Measurements from ENCODE around the gene RABGAP1L.
"Not testable (repeated sequence)": the region's sequence is repeated elsewhere in the genome, so short reads cannot be mapped to it uniquely, and the experiment has no call there.

The RABGAP1L gene

DNA sequence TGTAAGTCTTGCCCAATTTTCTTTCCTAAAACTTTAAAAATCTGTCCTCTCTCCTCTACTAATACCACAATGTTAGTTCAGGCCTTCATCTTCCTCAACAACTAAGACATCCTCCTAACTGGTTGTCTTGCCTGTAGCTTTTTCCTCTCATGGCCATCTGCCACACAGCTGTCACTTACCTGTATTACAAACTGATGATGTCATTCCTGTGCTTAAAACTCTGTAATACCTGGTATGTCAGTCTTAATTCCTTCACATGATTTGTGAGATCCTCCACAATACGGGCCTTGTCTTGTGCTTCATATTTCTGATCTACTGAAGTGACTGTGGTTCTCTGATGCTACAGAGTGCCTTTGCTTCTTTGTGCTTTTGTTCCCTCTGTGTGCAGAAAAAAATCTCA is 854.1 kb downstream of the RABGAP1L start:
- no peak for DNase-seq

DNA sequence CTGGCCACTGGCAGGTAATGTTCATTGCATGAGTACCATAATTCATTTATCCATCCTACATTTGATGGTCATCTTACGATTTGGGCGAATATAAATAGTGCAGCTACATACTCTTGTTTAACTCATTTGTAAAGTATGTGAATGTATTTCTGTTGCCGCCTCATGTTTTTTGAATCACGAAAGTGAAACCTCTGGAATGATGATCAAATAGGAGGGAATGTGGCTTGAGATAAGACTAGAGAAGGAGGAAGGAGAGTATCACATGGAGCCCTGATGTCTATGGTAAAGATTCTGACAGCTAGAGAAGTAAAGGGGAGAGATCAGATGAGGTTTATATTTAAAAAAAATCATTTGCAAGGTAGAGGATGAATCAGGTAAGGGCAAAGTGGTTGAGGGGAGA is 855.9 kb downstream of the RABGAP1L start:
- DNase-seq = no peak

DNA sequence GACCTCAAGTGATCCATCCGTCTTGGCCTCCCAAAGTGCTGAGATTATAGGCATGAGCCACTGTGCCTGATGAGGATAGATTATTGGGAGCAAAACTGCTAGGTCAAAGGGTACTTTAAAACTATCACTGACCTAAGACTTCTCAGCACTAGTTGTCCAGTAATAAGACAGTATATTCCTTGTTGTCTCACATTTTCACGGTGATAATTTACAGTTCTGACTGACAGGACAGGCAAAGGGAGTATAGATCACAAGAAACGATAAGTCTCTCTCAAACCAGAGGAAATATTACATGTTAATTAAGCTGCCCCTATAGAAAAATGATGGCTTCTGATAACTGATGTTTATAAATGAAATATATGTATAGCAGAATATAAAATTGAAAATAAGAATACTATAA is 860.2 kb downstream of the RABGAP1L start:
- no peak for DNase-seq

DNA sequence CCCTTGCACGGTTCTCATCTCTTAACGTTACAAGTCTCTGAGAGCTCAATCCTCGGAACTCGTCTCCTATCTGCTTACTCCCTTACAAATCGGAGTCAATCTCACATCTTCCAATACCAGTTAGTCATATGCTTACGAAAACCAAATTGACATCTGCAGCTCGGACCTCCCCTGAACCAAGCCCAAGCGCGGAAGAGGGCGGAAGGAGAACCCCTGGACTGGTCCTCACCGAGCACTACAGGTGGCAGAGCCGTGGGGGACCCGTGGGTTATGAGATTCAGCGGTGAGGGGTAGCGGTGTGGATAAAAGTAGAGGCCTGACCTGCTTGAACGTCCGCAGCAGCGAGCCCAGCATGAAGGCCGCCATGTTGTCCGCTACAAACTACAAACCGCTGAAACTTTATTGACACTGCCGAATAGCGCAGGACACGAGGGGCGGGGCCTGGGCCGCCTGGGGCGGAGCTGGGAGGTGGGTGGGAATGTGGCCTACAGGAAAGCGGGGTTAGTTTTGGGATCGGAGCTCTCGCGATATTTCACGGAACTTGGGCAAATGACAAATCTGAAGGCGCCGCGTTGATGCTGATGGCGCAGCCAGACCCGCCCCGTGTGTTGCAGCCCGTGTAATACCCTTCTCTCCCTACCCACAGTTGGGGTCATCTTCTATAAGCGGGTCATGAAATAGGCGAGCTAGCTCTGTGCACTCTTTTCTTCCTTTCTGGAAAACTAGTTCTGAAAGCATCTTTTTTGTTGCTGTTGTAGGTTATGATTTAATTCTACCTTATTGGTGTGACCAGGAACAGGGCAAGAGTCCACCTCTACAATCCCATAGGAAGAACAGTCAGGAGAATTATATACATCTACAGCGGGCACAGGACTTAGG is 864.0 kb downstream of the RABGAP1L start, which contains the start of gene MRPS14:
Gene MRPS14 (minus strand): TSS at position 383 of the 879 bp plus-strand sequence. CDS start 17 bp downstream, at position 366.
- DNase-seq = peak; percentile 99

DNA sequence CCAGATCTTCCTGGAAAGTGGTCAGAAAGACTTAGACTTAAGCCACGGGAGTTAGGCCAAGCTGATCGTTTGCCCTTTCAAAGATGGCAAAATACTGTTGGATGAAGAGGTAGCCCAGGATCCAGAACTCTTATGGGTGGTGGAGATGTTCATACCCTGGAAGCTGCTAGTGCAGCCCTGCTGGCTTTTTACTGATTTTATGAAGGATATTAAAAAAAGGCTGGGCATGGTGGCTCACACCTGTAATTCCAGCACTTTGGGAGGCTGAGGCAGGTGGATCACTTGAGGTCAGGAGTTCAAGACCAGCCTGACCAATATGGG is 864.6 kb downstream of the RABGAP1L start:
- DNase-seq = not testable (repeated sequence)

DNA sequence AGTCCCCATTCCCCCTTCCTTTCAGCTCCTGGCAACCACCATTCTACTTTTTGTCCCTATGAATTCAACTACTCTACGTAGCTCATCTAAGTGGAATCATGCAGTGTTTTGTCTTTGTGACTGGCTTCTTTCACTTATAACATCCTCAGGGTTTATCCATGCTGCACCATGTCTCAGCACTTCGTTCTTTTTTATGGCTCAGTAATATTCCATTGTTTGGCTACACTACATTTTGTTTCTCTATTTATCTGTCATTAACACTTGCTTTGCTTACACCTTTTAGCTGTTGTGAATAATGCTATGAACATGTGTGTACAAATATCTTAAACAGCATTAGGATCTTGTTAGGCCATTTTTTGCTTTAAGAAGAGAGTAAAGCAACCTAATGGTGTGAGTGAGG is 865.5 kb downstream of the RABGAP1L start:
- DNase-seq = no peak

DNA sequence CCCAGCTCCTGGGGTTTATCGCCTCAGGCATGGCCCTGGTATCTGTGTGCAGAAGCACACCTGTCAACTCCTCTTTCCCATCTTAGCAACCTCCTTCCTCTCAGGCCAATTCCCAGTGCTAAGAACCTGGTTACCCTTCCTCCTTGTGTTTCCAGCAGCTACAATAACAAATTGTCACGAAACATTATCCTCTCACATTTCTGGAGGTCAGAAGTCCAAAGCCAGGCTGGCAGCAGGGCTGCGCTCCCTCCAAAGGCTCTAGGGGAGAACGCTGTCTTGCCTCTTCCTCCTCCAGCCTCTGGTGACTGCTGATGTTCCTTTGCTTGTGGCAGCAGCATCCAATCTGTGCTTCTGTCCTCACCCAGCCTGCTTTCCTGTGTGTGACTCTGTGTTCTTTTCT is 874.6 kb downstream of the RABGAP1L start:
- DNase-seq = no peak

DNA sequence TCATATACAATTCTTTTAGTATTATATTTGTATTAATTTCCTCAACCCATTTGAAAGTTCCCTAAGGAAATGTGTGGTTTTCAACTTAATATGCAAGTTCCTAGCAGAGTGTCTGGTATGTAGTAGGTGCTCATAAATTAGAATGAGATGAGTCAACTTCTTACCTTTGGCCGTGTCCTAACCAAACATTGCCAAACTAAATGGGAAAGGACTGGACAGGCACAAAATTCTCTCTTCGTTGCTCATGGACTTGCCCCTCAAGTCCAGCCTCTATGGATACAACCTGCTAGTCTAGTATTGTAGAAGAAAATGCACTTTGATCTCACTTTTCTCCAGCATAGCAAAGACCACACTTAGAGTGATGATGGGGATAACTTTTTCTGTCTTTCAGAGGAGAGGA is 875.5 kb downstream of the RABGAP1L start:
- no peak for DNase-seq

DNA sequence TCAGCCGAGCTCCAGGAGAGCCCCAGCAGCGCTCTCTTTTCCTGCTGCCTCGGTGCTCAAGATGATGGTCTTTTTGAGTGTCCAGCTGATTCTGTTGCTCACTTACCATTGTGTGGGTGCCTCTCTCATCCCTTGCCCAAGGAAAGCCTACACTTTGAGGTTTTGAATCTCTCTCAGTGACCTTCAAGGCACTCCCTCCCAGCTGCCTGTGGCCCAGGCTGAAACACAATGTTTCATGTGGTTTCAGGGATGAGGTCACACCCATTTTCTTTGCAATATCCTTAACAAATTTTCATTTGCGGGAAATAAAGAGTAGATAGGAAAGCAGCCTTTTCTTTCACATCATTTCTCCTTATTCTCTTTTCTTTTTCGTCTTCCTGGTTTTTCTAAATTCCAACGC is 876.5 kb downstream of the RABGAP1L start:
- no peak for DNase-seq

DNA sequence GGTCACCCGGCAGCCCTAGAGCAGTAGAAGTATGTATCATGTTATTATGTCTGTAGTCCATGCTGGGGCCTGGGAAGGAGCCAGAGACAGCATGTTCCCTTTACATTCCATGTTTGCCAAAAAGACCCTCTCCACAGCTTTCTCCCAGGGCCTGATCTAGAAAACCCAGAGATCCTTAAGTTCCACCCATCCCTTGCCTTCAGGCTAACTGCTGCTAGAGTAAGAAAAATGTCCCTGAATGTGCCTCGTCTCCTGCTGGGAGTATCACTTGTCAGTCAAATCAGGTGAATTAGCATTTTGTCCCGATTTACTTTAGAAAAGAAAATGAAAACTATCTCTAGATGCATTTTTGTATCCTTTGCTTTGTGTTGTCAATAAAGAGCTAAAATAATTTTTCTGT is 877.2 kb downstream of the RABGAP1L start:
- DNase-seq = no peak

DNA sequence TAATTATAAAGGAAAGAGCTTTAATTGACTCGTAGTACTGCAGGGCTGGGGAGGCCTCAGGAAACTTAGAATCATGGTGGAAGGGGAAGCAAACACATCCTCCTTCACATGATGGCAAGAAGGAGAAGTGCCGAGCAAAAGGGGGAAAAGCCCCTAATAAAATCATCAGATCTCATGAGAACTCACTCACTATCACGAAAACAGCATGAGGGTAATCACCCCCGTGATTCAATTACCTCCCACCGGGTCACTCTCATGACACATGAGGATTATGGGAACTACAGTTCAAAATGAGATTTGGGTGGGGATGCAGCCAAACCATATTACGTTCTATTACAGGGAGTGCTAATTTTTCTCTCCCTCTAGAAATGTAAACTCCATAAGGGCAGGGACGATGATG is 878.1 kb downstream of the RABGAP1L start:
- no peak for DNase-seq

DNA sequence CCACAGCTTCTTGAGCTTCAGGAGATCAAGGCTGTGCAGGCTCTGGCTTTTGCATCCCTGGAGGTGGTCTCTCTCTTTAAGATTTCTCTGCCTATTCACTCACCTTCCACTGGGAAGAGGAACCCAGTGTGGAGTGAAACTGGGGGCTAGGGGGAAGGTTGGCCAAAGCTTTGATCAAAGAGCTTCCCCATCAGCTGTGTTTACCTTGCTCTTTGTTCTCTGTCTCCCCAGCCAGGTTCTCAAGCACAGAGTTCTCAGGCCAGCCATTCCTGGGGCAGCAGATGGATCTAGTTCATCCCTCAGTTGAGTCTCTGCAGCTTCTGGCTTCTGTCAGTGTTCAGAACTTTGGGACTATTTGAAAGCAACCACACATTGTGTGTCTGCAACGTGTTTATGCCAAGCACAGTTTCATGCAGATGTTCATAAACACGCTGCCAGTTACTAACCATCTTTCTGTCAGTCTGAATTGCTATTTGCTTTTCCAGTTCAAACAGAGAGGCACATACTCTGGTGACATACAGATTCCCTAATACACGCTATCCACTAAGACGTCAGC is 881.1 kb downstream of the RABGAP1L start:
- no peak for DNase-seq

DNA sequence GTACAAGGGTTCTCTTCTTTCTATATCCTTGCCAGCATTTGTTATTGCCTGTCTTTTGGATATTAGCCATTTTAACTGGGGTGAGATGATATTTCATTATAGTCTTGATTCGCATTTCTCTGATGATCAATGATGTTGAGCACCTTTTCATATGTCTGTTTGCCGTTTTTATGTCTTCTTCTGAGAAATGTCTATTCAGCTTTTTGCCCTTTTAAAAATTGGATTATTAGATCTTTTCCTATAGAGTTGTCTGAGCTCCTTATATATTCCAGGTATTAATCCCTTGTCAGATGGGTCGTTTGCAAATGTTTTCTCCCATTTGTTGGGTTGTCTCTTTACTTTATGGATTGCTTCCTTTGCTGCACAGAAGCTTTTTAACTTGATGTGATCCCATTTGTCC is 883.3 kb downstream of the RABGAP1L start:
- no peak for DNase-seq

DNA sequence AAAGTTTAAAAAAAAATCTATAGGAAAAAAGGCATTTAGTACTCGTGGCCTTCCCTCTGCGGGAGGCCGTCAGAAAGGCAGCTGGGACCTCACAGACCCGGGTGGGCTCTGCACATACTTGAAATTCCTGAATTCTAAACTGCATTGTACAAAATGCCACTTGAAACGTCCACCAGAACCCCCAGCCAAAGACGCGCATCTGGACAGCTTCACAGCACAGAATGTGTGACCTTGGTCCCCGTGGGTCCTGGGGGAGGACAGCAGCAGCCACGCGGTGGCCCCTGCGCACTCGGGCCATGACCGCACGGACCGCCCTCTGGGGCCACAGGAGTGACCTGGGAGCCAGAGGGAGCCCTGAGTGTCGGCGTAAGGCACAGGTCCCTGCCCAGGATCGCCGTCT is 884.5 kb downstream of the RABGAP1L start:
- DNase-seq = no peak

DNA sequence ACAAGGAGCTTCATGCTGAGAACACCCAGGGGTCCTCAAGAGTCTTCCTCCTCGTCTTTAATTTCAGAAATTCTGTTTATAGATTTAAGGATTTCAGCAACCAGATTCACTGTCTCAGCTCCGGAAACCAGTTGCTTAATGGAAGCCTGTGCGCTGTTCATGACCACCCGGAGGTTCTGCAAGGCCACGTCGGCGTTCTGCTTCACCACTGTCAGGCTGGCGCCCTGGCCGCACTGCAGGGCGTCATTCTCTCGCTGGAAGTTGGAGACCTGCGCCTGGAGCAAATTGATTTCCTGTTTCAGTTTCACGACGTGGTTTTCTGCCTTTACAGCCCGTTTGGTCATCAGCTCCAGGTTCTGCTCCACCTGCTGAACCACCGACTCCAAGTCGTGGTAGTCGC is 885.3 kb downstream of the RABGAP1L start:
- DNase-seq = not testable (repeated sequence)

Measured in CD4-positive, alpha-beta T cell treated with Interleukin-12 subunit alpha and Interleukin-12 subunit beta, for 1 hour (primary cell).